Measurements from ENCODE around the gene ACHE. TPM values are rescaled to one million over a fixed set of nuclear protein-coding genes. Genes with fewer than 3 reads are reported as not detected.

ACHE gene
- polyA plus RNA-seq, 3 donors, result 3.4 to 6.7 (median 4.6) TPM

DNA sequence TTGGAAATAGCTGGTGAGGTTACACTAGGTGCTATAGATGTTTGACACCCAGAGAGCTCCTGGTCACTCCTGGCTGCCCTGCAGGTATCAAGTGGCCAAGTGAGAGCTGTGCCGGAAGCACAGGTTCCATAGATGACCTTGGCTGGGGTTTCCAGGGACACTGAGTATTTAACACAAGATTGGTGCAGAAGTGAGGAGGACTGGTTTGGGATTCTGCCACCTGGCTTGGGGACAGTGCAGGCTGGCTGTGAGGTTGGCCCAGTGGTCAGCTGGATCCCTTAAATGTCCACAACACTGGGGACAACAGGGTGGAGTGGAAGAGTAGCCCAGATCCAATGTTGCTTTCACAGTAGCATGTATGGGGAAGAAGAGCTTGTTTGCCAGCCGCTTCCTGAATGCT, 5.3 kb upstream of the ACHE start:
- no peak for DNase-seq (ENCODE audit: extremely low read depth in 1 of 11, low read depth in 9 of 11, low spot score in 4 of 11)

DNA sequence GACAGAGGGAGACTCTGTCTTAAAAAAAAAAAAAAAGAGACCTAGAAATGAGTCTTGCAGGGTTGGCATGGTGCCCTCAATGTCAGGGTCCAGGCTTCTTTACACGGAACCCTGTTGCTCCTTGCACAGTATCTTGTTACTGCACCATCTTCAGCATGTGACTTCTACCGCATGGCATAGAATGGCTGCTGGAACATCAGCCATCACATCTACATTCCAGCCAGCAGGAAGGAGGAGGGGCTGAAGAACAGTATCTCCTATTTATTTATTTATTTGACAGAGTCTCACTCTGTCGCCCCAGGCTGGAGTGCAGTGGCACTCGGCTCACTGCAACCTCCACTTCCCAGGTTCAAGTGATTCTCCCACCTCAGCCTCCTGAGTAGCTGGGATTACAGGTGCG, 3.7 kb upstream of the ACHE start:
- DNase-seq (ENCODE audit: extremely low read depth in 1 of 11, low read depth in 9 of 11, low spot score in 4 of 11), result no peak

DNA sequence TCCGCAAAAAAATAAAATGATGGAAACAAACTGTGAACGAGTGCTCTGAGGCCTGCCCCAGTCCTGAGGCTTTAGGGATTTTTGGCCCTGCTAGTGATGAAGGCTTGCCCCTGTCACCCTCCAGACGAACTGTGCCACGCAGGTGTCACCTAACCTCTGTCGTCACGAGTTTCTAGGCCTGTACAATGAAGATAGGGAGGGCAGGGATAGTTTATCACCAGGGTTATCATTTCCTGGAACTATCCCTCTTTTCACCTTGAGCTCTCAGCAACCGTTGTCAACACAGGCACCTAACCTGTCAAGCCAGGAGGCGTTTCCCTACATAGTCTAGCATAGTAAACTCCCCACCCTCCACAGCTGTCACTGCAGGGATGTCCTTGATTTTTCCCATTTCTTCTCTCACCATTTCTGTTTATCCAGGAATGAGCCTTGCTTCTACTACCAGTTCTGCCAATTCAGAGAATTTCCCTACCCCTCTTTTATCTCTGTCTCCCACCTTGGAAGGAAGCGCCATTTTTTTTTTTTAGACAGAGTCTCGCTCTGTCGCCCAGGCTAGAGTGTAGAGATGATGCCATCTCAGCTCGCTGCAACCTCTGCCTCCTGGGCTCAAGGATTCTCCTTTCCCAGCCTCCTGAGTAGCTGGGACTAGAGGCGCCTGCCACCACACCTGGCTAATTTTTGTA, 2.2 kb upstream of the ACHE start:
- no peak for DNase-seq (ENCODE audit: extremely low read depth in 1 of 11, low read depth in 9 of 11, low spot score in 4 of 11)

DNA sequence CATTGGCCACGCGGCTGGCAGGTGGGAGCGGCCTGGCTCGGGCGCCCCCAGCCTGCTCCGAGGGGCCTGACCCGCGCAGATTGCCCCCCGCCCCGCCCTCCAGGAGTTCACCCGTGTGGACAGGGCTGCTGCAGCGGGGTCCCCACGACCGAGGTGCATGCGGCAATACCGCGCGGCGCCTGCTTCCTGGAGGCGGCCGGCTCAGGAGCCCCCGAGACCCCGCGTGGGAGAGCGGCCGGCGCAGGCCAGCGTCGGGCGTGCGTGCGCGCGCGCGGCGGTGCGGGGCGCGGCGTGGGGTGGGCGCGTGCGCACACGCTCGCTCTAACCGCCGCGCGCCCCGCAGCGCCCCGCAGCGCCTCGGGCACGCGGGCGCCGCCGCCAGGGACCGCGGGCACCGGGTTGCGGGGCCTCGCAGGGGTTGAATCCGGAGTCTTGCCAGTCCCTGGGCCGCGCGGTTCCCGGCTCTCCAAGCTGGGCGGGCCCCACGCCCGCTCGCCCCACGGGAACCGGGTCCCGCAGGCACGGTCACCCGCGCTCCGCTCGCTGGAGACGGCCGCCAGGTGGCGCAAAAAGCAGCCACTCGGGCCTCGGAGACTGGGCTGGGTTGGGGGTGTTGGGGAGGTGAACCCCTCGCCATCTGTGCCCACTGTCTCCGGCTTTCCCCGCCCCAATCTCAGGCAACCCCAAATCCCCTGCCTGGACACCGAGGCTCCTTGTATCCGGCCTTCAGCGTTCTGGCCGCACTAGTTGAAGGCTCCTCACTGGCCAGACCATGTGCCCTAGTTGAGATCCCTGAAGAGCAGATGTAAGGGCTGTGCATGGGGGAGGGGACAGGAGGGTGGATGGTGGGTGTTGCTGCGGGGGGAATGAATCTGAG, 1.3 kb upstream of the ACHE start:
- DNase-seq (ENCODE audit: extremely low read depth in 1 of 11, low read depth in 9 of 11, low spot score in 4 of 11), result no peak

DNA sequence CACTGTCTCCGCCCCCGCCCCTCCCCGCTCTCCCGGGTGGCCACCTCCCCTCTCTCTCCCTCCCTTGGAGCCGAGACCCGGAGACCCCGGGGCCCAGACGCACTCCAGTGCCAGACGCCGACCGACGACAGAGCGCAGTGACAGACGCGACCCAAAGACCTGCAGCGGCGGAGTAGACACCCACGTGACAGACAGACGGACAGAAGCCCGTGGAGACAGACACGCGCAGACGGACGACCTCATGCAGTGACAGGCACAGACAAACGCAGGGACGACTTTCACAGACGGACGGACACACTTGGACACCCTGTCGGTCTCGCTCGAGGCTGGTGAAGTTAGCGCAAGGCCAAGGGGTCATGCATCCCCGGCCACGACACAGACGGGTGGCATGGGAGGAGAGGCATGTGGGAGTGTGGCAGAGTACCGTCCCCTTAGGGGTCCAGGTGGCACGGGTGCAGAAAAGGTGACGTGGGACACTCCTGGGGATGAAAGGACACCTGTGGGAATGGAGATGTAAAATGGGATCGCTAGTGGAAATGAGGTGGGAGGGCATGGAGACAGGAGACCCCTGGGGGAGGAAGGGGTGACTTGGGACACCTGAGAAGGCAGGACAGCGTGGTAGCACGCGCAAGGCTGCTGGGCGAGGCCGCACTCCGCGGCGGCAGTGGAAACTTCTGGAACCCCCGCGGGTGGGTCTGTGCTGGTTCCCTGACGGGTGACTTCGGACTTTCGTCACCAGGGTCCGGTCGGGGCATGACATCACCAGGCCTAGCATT, 456 bp upstream of the ACHE start:
- DNase-seq (ENCODE audit: extremely low read depth in 1 of 11, low read depth in 9 of 11, low spot score in 4 of 11), result peak in 2 of 11 donors; percentile 33 to 36

DNA sequence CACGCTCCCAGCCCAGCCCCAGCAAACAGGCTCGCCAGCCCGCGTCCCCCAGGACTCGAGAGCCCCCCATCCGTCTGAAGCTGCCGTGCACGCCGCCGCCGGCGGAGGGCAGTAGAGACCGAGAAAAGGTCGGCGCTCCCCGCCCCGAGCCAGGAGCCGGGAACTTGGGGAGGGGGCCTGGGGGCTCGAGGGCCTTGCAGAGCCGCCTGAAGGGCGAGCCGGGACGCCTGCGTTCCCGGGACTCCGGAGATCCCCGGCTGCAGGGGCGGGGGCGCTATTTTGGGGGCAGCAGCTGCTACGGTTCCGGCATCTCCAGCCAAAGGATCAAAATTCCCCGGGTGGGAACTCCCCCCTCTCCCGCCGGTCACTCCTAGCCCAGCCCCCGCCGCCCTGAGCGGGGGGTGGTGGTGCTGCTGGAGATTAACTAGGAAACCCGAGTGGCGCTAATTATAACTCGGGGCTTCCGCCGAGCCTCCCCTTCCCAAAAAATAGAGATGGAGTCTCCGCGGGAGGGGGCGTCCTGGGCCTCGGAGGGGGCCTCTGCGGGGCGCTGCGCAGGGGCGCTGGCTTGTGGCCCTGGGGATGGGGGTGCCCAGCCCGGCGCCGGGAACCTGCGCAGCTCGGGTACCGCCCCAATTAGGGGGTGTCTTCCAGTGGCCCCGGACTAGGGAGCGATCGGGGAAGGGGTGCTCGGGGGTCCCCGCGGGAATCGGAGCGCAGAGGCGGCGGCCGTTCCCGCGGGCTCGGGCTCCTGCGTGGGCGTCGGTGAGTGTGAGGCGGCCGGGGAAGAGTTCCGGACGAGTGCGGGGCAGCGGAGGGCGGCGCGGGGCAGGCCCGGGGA, 608 bp downstream of the ACHE start:
- peak in 3 of 11 donors; percentile 42 to 63 (median 61) for DNase-seq (ENCODE audit: extremely low read depth in 1 of 11, low read depth in 9 of 11, low spot score in 4 of 11)

DNA sequence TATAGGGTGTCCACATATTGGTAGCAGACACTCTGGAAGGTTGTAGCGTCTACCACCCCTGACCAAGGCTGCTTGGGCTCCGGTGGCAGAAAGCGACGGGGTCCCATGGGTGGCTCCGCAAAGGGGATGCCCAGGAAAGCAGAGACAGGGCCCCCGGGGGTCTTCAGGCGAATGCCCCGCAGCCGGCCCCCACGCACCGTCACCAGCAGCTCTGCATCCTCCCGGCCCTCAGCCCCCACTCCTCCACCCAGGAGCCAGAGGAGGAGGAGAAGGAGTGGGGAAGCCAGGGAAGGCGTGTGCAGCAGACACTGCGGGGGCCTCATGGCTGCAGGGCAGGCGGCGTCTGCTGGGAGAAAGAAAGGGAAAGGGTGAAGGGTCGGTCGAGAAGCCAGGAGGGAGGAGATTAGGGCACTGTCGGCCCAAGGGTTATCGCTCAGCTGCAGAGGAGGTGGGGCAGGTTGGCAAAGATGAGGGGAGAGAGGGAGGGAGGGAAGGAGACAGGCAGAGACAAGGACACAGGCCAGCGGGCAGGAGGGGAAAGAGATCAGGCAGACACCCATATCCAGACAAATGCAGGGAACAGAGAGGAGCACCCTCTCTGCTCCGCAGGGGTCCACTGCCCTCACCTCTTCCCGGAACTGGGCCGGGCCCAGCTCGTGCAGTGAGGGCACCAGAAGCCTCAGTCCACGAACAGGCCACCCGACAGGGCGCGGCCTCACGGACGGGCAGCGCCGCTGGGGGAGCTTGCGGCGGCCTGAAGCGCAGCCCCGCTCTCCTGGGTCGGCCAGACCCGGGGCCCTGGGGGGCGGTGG, 1.6 kb downstream of the ACHE start:
- no peak for DNase-seq (ENCODE audit: extremely low read depth in 1 of 11, low read depth in 9 of 11, low spot score in 4 of 11)

DNA sequence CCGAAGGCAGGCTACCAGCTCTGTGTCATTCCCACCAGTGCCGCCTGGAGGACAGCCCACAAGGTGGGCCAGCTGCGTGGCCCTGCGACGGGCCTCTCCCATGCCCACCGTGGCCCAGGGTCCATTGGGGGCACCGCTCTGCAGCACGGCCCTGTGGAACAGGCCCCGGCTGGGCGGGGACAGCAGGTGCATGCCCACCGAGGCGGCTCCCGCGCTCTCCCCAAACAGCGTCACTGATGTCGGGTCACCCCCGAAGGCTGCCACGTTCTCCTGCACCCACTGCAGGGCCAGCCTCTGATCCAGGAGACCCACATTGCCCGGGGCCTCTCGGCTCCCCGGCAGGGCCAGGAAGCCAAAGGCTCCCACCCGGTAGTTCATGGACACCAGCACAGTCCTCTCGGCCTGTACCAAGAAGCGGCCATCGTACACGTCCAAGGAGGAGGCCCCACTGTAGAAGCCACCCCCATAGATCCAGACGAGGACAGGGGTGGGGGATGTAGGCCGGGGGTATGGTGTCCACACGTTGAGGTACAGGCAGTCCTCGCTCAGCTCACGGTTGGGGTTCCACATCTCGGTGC, 2.3 kb downstream of the ACHE start:
- no peak for DNase-seq (ENCODE audit: extremely low read depth in 1 of 11, low read depth in 9 of 11, low spot score in 4 of 11)

DNA sequence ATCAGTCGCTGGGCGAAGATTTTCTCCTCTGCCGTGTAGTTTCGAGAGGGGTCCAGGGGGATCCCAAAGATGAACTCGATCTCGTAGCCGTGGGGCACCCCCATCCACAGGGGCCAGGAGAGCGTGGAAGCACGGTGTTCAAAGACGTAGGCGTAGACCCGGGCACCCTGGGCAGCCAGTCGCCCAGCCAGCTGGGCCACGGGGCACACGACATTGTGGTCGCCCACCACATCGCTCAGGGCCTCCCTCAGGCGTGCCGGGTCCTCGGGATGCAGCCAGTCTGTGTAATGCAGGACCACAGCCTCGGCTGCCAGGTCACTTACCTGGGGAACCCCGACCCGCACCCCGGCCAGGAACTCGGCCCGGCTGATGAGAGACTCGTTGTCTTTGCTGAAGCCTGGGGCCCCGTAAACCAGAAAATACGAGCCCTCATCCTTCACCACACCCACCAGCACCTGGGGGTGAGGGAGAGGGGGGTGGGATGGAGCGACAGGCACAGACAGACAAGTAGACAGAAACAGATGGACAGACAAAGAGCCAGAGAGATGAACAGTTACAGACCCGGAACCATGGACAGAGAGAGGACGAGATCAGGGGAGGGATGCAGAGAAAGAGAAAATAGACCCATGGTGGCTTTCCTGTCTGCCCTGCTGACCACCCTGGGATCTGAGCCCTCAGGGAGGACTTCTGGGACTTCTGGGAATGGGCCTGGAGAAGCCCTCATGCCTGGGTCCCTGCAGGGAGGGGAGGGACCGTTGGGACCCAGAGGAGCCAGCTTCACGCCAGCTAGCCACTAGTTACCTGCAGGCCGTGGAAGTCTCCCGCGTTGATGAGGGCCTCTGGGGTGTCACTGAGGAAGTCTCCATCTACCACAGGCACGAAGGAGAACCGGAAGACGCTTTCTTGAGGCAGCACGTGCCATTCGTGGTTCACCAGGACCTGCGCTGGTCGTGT, 3.0 kb downstream of the ACHE start:
- DNase-seq (ENCODE audit: extremely low read depth in 1 of 11, low read depth in 9 of 11, low spot score in 4 of 11), result no peak

DNA sequence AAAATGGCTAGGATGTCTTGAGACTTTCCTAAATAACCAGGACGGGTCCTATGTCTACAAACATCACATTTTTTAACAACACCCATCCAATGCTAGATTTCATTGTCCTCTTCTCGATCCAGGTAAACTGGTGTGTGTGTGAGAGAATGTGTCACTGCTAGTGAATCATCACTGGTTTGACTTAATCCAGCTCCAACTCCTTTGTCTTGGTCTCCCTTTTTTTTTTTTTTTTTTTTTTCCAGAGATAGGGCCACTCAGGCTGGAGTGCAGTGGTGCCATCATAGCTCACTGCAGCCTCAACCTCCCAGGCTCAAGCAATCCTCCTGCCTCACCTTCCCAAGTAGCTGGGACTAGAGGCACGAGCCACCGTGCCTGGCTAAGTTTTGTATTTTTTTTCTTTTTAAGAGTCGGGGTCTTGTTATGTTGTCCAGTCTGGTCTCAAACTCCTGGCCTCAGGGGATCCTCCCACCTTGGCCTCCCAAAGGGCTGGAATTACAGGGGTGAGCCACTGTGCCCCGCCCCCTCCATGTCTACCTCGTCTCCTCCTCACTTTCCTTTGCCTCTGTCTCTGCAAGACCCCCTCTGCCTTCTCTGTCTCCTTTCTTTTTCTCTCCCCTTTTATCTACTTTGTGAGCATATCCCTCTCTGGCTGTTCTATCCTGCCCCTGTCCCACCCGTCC, 4.0 kb downstream of the ACHE start:
- no peak for DNase-seq (ENCODE audit: extremely low read depth in 1 of 11, low read depth in 9 of 11, low spot score in 4 of 11)

DNA sequence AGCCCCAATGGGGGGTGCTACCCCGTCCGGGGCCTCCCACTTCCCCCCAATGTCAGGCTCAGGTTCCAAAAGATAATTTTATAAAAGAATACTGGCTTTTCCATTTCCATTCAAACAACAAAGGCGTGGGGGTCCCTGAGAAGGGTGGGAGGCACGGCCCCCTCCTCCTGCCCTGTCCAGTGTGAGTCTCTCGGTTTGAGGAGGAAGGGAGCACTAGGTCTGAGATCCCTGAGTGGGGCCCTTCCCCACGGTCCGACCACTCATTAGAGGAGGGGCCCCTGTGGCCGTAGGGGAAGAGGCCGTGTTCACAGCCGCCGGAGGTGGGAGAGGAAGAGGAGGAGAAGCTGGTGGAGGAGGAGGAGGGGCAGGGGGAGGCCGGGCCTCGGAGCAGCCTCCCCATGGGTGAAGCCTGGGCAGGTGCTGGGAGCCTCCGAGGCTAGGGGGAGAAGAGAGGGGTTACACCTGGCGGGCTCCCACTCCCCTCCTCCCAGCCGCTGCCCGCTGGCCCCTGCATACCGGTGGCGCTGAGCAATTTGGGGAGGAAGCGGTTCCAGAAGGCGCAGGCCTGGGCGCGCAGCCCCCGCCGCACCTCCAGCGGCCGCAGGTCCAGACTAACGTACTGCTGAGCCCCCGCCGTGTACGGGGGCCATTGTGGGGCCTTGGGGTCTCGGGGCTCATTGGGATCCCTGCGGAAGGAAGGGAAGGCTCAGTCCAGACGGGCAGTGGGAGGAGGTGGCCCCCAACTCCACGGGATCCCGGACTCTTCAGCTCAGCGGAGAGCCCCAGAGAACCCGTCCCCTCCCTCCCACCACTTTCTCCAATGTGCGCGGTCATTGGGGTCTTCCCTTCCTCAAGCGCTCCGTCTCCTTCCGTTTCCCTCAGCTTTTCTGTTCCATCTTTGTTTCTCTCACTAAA, 4.8 kb downstream of the ACHE start:
- DNase-seq (ENCODE audit: extremely low read depth in 1 of 11, low read depth in 9 of 11, low spot score in 4 of 11), result no peak

DNA sequence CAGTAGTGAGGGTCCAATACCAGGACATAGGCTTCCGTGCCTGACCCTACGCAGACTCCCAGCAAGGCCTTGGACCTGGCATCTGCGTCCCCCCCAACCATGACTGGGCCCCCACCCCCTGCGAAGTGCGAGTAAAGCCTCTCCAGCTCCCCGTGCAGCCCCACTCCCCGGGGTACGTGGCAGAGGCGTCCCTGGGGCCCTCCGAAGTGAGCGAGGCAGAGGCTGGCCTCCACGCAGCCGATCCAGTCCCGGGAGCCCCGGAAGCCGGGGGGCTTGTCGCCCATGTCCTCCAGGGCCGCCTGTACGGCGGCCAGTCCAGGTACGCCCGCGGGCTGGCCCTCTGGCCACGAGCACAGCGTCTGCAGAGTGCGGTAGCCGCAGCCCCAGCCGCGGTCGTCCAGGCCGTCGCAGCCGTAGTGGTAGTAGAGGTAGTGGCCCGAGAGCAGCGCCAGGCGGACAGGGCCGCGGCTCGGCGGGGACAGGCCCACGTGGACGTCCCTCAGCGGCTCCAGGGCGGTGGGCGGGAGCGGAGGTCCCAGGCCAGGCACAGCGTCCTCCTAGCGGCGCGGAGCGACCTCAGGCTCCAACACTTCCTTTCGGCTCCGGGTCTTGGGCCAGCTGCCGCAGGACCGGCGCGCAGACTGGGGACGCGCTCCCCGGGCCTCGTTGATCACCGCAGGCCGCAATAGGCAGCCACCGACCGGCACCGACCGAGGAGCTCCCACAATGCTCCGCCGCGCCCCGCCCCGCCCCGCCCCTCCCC, 6.5 kb downstream of the ACHE start, which contains the start of gene UFSP1:
Gene UFSP1 (minus strand): TSS at position 728 of the 763 bp plus-strand sequence. CDS start 444 bp downstream, at position 284.
- DNase-seq (ENCODE audit: extremely low read depth in 1 of 11, low read depth in 9 of 11, low spot score in 4 of 11), result no peak

DNA sequence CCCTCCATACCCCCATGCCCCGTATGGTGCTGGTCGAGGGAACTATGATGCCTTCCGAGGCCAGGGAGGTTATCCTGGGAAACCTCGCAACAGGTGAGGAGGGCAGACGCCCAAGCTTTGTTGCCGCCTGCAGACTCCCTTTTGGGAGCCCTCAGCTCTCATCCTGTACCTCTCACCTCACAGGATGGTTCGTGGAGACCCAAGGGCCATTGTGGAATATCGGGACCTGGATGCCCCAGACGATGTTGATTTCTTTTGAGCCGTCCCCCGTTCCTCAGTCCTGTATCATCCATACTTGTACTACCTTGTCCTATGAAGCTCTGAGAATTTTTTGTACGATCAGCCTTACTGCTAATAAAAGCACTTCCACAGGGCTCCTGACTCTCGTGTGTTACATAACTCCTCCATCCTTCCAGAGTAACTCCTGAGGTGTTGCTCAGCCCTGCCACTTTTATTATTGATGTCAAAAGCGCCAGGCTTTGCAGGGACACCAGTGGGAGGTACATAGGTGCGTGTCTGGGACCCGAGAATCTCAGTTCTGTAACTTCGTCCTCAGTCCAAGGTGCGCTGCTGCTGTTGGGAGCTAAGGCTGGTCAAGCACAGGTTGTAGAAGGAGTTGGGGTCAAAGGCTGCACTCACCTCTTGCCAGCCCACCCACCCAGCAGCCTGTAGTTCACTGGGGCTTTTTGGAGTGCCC, 7.2 kb downstream of the ACHE start:
- no peak for DNase-seq (ENCODE audit: extremely low read depth in 1 of 11, low read depth in 9 of 11, low spot score in 4 of 11)
